Astrocyte of the spinal cord (primary cell): Measurements from ENCODE around the gene COPS2.

Experiments
- DNase-seq: peaks from one replicate; pipeline ENCODE4 v3.0.0; 2011; ENCODE audit warnings: low read depth, low spot score
- H3K4me3 ChIP-seq: 2 replicates; pipeline ENCODE4 v1.5.1; 2011; ENCODE audit warnings: low read depth, mild to moderate bottlenecking, low read length, moderate library complexity
- in situ Hi-C: cut with HindIII; loops from 2 replicates; pipeline ENCODE4 v1.10.0; 2017; ENCODE audit warnings: low sequenced_read_pairs
- TF ChIP-seq, protein P1 (sequence below): IDR thresholded peaks from 2 replicates; pipeline ENCODE4 v1.5.1; 2012; ENCODE audit warnings: low read depth, mild to moderate bottlenecking, low read length, inconsistent platforms

COPS2 gene

DNA sequence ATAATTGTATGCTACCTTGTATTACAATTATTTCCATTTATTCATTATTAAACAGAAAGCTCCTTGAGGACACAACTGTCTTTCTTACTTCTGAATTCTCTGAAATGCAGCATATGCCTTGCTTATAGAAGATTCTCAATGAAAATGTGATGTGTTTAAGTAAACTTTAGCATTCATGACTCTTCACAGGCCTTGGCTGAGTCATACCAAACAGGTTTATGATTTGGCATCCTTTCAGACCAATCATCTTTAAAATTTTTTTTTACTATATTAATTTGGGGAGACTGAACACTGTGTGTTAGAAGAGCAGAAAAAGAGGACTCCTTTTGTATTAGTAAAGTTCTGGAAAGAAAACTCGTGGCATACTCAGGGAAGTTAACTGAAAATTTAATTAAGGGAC lies 8.3 kb upstream of the COPS2 start:
- in situ Hi-C loops = no loop called here
- no peak for DNase-seq
- TF ChIP-seq, protein P1, sequence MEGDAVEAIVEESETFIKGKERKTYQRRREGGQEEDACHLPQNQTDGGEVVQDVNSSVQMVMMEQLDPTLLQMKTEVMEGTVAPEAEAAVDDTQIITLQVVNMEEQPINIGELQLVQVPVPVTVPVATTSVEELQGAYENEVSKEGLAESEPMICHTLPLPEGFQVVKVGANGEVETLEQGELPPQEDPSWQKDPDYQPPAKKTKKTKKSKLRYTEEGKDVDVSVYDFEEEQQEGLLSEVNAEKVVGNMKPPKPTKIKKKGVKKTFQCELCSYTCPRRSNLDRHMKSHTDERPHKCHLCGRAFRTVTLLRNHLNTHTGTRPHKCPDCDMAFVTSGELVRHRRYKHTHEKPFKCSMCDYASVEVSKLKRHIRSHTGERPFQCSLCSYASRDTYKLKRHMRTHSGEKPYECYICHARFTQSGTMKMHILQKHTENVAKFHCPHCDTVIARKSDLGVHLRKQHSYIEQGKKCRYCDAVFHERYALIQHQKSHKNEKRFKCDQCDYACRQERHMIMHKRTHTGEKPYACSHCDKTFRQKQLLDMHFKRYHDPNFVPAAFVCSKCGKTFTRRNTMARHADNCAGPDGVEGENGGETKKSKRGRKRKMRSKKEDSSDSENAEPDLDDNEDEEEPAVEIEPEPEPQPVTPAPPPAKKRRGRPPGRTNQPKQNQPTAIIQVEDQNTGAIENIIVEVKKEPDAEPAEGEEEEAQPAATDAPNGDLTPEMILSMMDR = no peak
- H3K4me3 ChIP-seq = no peak overlapping the region

DNA sequence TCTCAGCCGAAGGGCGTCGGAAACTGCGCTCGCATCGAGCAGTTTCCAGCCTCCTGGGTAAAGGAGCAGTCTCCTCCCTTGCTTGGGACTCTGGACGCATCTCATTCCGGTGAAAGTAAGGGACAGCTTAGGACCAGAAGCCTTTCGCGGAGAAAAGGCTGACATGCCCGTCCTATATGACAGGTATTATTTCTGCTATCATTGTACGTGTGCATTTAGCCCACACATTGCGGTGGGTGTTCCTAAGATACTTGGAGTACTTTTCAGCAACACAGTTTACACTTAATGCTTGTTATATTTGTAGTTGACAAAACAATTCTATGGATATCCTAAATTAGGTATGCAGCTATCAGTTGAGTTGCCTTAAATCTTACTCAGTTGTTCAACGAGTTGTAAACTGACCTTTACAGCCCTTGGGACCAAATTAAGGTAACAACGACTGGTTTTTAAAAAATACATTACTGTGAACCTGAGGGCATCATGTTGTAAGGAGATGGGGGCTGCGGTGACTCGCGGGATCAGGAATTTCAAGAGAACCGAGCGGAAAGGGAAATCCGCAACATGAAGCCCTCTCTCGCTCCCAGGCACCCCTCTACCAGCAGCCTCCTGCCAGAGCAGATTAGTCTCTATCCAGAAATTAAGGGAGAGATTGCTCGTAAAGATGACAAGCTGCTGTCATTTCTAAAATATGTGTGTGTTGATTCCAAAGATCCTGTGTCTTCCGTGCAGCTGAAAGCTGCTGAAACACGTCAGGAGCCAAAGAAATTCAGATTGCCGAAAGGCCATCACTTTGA lies 632 bp upstream of the COPS2 start:
- peak overlapping the region; percentile 100 for H3K4me3 ChIP-seq
- in situ Hi-C loops = no loop called here
- TF ChIP-seq, protein P1 = no peak
- peak; percentile 28 for DNase-seq

- TF ChIP-seq, protein P1 = no peak
- in situ Hi-C loops = no loop called here
- DNase-seq = no peak
- H3K4me3 ChIP-seq = peak overlapping the region; percentile 100
These were observed 645 bp downstream of the COPS2 start for GRCh38 chr15:49154799-49155109.

DNA sequence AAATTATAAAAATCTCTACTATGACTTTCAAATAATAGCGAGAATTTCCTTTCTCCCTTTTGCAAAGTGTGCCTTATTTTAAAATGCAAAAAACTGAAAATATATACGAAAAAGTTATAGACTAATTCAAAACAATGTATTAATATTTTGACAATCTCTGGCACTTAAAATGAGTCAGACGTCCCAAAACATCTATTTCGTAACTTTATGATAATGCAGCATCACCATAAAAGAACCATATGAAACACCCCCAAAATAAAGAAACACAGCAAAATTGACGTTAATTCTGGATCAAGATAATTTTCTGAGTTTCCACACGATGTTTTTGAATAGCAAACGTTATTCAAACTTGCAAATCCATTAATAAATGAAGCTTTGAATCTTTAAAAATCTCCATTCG lies 1.0 kb downstream of the COPS2 start:
- in situ Hi-C loops = no loop called here
- TF ChIP-seq, protein P1 = no peak
- H3K4me3 ChIP-seq = peak overlapping the region; percentile 100
- DNase-seq = no peak

DNA sequence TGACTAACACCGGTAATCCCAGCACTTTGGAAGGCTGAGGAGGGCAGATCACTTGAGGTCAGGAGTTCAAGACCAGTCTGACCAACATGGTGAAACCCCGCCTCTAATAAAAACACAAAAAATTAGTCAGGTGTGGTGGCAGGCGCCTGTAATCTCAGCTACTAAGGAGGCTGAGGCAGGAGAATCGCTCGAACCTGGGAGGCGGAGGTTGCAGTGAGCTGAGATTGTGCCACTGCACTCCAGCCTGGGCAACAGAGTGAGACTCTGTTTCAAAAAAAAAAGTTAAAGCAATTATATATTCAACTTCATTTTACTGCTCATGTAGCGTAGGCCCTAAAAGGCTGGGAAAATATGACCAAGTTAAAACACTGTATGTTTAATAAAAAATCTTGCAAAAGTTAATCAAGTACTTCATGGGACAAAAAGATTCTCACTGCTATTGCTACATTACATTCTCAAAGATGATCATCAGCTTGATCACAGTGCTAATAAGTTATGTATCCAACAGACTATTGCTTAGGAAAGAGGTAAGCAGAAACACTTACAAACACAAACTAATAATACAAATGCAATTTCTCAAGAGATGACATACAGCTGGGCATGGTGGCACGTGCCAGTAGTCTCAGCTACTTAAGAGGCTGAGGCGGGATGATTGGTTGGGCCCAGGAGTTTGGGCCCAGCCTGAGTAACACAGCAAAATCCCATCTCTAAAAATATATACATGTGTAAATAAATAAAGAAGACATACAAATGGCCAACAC lies 2.7 kb downstream of the COPS2 start:
- in situ Hi-C loops = no loop called here
- TF ChIP-seq, protein P1 = no peak
- DNase-seq = no peak
- no peak overlapping the region for H3K4me3 ChIP-seq

DNA sequence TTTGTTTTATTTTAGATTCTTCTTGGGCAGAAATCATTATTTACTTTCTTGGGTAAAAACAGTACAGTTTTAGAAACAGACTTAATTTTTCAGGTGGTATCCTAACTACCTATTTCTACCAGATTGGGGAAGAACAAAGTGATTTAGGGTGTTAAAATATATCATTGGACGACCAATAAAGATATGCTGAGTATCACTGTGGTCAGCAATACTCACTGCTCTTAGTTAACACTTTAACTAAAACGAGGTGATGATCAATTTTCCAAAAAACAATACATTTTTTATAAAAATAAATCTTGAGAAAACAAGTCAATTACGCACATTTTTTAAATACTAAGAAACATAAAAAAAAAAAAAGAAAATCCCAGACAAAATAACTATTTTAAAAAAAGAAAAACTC lies 3.6 kb downstream of the COPS2 start:
- TF ChIP-seq, protein P1 = no peak
- H3K4me3 ChIP-seq = no peak overlapping the region
- in situ Hi-C loops = no loop called here
- DNase-seq = no peak
